Activated T-helper 1 cell treated with anti-CD3 and anti-CD28 coated beads, Interleukin-12 subunit alpha, Interleukin-12 subunit beta, Interleukin-2, Interleukin-4 antibody, amounts not matched to agents 30 ng/mL and 10 ng/mL and 1 ng/mL, durations not matched to agents 14 hours and 24 hours and 36 hours (primary cell): ENCODE data around the gene NDUFB10. TPM values are rescaled to one million over a fixed set of nuclear protein-coding genes. Genes with fewer than 3 reads are reported as not detected.
A peak's percentile ranks its signal among the peaks of the same experiment; 100 is the strongest.
"Not testable (repeated sequence)": the region's sequence is repeated elsewhere in the genome, so short reads cannot be mapped to it uniquely, and the experiment has no call there.

Experiments used
- DNase-seq: peaks from one replicate; pipeline ENCODE4 v3.0.0; 2021; ENCODE audit warnings: low spot score
- H3K27ac Mint-ChIP-seq: one replicate; pipeline ENCODE4 v1.8.0; 2021; ENCODE audit warnings: mild to moderate bottlenecking, mixed read lengths
- H3K27me3 Mint-ChIP-seq: one replicate; pipeline ENCODE4 v1.8.0; 2022; ENCODE audit warnings: mild to moderate bottlenecking, moderate library complexity, mixed read lengths; ENCODE audit not compliant: insufficient read depth
- H3K36me3 Mint-ChIP-seq: one replicate; pipeline ENCODE4 v1.8.0; 2021; ENCODE audit warnings: low read depth, mixed read lengths
- H3K4me1 Mint-ChIP-seq: one replicate; pipeline ENCODE4 v1.8.0; 2021; ENCODE audit warnings: low read depth, mixed read lengths
- H3K4me3 Mint-ChIP-seq: one replicate; pipeline ENCODE4 v1.8.0; 2021; ENCODE audit warnings: mild to moderate bottlenecking, moderate library complexity, mixed read lengths
- H3K9me3 Mint-ChIP-seq: one replicate; pipeline ENCODE4 v1.8.0; 2021; ENCODE audit warnings: mixed read lengths
- intact Hi-C: fragments of 100-400 bp; cut with micrococcal nuclease; formaldehyde crosslinking; loops from one replicate; pipeline ENCODE4 v1.15.1; 2024
- total RNA-seq: library from RNA; stranded (reverse); gene quantifications from 2 replicates; pipeline ENCODE4 v1.2.3, GENCODE V29; 2022

Gene NDUFB10
- total RNA-seq, 1 donor from 2014 or later: 138 TPM

DNA sequence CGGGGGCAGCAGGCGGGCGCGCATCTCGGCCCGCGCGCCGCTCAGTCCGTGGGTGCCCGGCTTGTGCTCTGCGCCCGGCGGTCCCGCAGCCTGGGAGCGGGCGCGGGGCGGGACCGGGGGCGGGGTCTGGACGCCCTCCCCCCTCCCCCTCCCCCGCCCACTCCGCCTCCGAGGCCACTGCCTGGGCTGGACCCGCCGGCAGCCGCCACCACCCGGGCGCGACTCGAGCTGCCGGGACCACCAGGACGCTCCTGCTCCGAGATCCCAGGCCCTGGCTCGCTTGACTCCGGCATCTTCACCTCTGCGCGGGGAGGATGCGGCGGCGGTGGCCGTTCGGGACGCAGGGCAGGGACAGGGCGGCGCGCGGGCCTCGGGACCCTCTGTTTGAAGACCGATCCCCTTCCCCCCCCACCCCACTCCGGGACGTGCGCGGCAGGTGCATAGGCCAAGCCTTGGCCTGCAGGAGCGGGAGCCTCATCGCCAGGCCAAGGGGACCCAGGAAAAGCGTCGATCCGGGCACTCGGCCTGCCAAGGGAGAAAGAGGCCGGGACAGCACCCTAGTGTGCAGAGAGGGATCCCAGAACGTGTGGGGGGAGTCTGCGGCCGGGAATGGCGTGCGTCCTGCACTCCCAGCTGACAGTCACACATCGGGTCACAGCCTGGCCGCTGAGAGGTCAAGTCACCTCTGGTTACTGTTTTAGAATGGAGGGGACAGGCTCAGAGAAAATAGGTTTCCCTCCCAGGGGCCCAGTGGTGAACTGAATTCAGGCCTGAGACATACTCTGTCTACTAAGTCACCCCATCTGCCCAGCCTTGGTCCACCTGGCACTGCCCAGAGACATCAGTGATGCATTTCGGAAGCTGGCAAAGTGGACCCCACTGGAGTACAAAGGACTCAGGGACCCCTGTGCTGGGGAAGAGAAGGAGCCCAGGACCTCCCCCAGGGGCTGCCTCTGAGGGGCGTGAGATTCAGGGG lies 40.7 kb upstream of the NDUFB10 start, which contains the start of gene HS3ST6:
Gene HS3ST6 (minus strand): TSS at position 65 of the 976 bp plus-strand sequence. CDS start 92 bp downstream, outside the sequence.
- H3K27me3 Mint-ChIP-seq: peaks cover 46% of the 10 kb centered on the region
- no peaks in the 10 kb centered on the region for H3K36me3 Mint-ChIP-seq
- H3K9me3 Mint-ChIP-seq: no peaks in the 10 kb centered on the region
- no peak within 1 kb of the TSS for H3K4me3 Mint-ChIP-seq
- no peak within 1 kb of the TSS for H3K27ac Mint-ChIP-seq
- intact Hi-C loops: no loop called here
- no peaks in the 10 kb centered on the region for H3K4me1 Mint-ChIP-seq
- DNase-seq: no peak

GRCh38 chr16:1919327-1919998 lies 39.9 kb upstream of the NDUFB10 start:
- no peaks in the 10 kb centered on the region for H3K36me3 Mint-ChIP-seq
- intact Hi-C loops: no loop called here

GRCh38 chr16:1920122-1920521 lies 39.2 kb upstream of the NDUFB10 start:
- DNase-seq, H3K4me1 Mint-ChIP-seq, intact Hi-C loops, H3K27ac Mint-ChIP-seq, H3K36me3 Mint-ChIP-seq, H3K9me3 Mint-ChIP-seq, H3K4me3 Mint-ChIP-seq: not testable (repeated sequence)
- H3K27me3 Mint-ChIP-seq: peaks cover 48% of the 10 kb centered on the region

More at GRCh38 chr16:1919327-1919998, 39.9 kb upstream of the NDUFB10 start:
- no peak overlapping the region for H3K4me3 Mint-ChIP-seq
- H3K4me1 Mint-ChIP-seq: no peaks in the 10 kb centered on the region
- no peaks in the 10 kb centered on the region for H3K9me3 Mint-ChIP-seq
- no peak overlapping the region for H3K27ac Mint-ChIP-seq
- no peak for DNase-seq
- H3K27me3 Mint-ChIP-seq: peaks cover 46% of the 10 kb centered on the region

GRCh38 chr16:1920727-1921171 lies 38.6 kb upstream of the NDUFB10 start:
- Mint-ChIP-seq H3K9me3 (no peaks in the 10 kb centered on the region), H3K27me3 (peaks cover 46% of the 10 kb centered on the region), H3K36me3 (no peaks in the 10 kb centered on the region), H3K4me3 (no peak overlapping the region), H3K4me1 (no peaks in the 10 kb centered on the region), H3K27ac (no peak overlapping the region)
- intact Hi-C loops: no loop called here
- DNase-seq: no peak

DNA sequence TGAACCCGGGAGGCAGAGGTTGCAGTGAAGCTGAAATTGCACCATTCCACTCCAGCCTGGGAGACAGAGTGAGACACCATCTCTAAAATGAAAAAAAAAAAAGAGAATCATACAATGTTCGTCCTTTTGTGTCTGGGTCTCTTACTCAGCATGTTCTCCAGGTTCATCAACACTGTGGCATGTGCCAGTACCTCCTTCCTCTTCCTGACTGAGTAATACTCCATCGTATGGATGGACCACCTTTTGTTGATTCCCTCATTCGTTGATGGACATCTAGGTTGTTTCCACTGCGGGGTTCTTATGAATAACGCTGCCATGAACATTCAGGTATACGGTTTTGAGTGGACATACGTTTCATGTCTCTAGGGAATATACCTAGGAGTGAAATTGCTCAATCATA lies 37.0 kb upstream of the NDUFB10 start:
- Mint-ChIP-seq H3K27me3 (peaks cover 32% of the 10 kb centered on the region), H3K27ac (no peak overlapping the region)

GRCh38 chr16:1923299-1924034 lies 35.9 kb upstream of the NDUFB10 start:
- H3K4me3 Mint-ChIP-seq: no peak overlapping the region
- peaks cover 32% of the 10 kb centered on the region for H3K27me3 Mint-ChIP-seq
- intact Hi-C loops: no loop called here
- H3K4me1 Mint-ChIP-seq: no peaks in the 10 kb centered on the region
- no peak overlapping the region for H3K27ac Mint-ChIP-seq
- H3K36me3 Mint-ChIP-seq: no peaks in the 10 kb centered on the region
- H3K9me3 Mint-ChIP-seq: no peaks in the 10 kb centered on the region
- DNase-seq: no peak

More for the DNA sequence above, 37.0 kb upstream of the NDUFB10 start:
- no peak for DNase-seq
- no peaks in the 10 kb centered on the region for H3K4me1 Mint-ChIP-seq
- intact Hi-C loops: no loop called here
- H3K9me3 Mint-ChIP-seq: no peaks in the 10 kb centered on the region
- H3K4me3 Mint-ChIP-seq: no peak overlapping the region
- H3K36me3 Mint-ChIP-seq: no peaks in the 10 kb centered on the region

DNA sequence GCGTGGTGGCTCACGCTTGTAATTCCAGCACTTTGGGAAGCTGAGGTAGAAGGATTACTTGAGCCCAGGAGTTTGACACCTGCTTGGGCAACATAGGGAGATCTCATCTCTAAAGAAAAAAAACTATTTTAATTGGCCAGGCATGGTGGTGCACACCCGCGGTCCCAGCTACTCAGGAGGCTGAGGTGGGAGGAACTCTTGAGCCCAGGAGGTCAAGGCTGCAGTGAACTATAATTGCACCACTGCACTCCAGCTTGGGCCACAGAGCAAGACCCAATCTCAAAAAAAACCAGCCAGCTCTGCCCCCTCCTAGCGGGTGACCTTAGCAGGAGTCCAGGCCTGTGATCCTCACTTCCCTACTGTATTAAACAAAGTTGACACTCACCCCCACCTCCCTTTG lies 35.2 kb upstream of the NDUFB10 start:
- Mint-ChIP-seq H3K27ac (no peak overlapping the region), H3K9me3 (no peaks in the 10 kb centered on the region), H3K4me3 (no peak overlapping the region), H3K36me3 (no peaks in the 10 kb centered on the region), H3K27me3 (peaks cover 28% of the 10 kb centered on the region), H3K4me1 (no peaks in the 10 kb centered on the region)
- no peak for DNase-seq
- intact Hi-C loops: no loop called here

DNA sequence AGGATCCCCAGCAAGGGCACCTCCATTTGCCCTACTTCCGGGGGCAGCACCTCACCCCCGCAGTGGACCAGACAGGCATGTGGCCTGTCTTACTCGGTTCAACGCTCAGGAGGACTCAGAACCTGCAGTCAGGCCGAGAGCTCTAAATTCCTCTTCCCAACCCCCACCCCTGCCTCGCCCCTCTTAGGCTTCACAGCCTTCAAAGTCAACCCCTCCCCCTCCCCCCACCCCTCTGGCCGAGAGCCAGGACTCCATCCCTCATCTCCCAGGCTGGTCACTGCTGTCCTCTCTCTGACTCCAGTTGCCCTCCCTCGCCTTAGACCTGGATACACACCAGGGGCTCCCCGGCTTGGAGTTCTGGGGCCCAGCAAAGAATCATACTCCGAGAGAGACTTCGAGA lies 33.1 kb upstream of the NDUFB10 start:
- Mint-ChIP-seq H3K4me3 (no peak overlapping the region), H3K9me3 (no peaks in the 10 kb centered on the region), H3K4me1 (no peaks in the 10 kb centered on the region), H3K36me3 (no peaks in the 10 kb centered on the region), H3K27ac (no peak overlapping the region), H3K27me3 (peaks cover 21% of the 10 kb centered on the region)
- intact Hi-C loops: loop anchor here (5.0 kb wide), 2 partner anchors 114 to 144 kb away; partner anchors contain the start of genes NUBP2 and SPSB3
- no peak for DNase-seq

DNA sequence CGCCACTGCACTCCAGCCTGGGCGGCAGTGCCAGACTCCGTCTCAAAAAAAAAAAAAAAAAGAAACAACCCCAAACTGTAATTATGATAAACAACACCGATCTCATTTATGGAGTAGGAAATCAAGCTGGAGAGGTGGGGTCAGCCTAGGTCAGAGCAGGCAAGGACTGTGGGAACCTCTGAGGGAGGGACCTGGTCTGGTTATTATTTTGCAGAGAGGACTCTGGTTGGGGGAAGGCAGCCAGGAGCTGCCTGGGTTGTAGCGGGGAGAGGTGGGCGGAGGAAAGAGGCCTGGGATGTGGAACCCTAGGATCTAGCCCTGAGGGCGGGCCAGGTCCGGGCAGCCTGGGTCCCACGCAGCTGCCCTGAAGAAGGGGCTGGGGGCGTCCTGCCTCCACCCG lies 30.2 kb upstream of the NDUFB10 start:
- Mint-ChIP-seq H3K27ac (no peak overlapping the region), H3K36me3 (no peaks in the 10 kb centered on the region), H3K4me3 (peak overlapping the region; percentile 55), H3K4me1 (no peaks in the 10 kb centered on the region), H3K9me3 (no peaks in the 10 kb centered on the region), H3K27me3 (peaks cover 5% of the 10 kb centered on the region)
- DNase-seq: no peak
- intact Hi-C loops: loop anchor here (1.0 to 5.0 kb wide), 8 partner anchors 14 to 147 kb away; partner anchors contain the start of genes FAHD1, MSRB1, NDUFB10 and NUBP2

- H3K27me3 Mint-ChIP-seq: peaks cover 2% of the 10 kb centered on the region
- H3K4me1 Mint-ChIP-seq: no peaks in the 10 kb centered on the region
- H3K9me3 Mint-ChIP-seq: no peaks in the 10 kb centered on the region
- intact Hi-C loops: loop anchor here (1.0 to 5.0 kb wide), 8 partner anchors 14 to 147 kb away; partner anchors contain the start of genes FAHD1, MSRB1, NDUFB10 and NUBP2
- no peak overlapping the region for H3K27ac Mint-ChIP-seq
- peak; percentile 91 for DNase-seq
- no peaks in the 10 kb centered on the region for H3K36me3 Mint-ChIP-seq
- H3K4me3 Mint-ChIP-seq: no peak overlapping the region
Measured at GRCh38 chr16:1929578-1930337, 29.6 kb upstream of the NDUFB10 start.

DNA sequence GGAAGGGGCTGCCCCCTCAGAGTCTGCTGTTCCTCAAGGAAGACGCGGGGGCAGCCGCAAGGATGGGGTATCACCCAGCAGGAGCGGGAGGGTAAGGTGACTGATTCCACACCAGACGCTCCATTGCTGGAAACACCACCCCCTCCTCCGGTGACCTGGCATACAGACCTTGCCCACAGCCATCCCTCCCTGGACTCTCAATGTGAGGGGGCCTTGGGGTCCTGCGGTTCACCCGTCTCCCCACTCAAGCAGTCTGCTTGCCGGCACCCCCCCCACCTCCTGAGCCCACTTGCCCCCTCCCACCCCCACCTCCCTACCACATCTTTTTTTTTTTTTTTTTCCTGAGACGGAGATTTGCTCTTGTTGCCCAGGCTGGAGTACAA lies 29.0 kb upstream of the NDUFB10 start:
- H3K4me3 Mint-ChIP-seq: no peak overlapping the region

More for the DNA sequence above, 29.0 kb upstream of the NDUFB10 start:
- no peak overlapping the region for H3K27ac Mint-ChIP-seq
- H3K27me3 Mint-ChIP-seq: peaks cover 2% of the 10 kb centered on the region
- no peaks in the 10 kb centered on the region for H3K36me3 Mint-ChIP-seq
- DNase-seq: no peak
- H3K4me1 Mint-ChIP-seq: no peaks in the 10 kb centered on the region
- intact Hi-C loops: no loop called here
- no peaks in the 10 kb centered on the region for H3K9me3 Mint-ChIP-seq
